NCI-H2029 treated with DMSO at 0.1 percent for 48 hours (cell line): ENCODE measurements around the gene GABRB1.
"Not testable (repeated sequence)": the region's sequence is repeated elsewhere in the genome, so short reads cannot be mapped to it uniquely, and the experiment has no call there.

ENCODE experiments used
- DNase-seq: peaks from one replicate; lab custom pipeline; 2025; lab: John Stamatoyannopoulos, UW

The GABRB1 gene

DNA sequence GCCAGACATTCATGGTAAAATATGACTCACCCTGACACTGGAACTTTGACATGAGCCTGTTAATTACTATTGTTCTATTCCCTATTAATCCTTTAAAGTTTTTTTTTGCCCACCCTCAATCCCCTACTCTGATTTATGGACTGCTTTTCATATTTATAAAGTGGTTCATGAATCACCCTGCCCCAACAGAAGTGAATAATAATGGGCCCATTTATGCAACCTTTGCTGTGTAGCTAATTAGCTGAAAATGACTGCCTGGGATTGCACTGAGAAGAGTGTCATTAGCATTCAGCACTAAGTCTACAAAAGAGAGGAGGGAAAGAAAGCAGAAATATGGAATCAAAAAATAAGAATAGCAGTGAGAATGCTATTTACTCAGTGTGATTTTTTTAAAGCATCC is 277.8 kb downstream of the GABRB1 start:
- no peak for DNase-seq

GRCh38 chr4:47312170-47312569 is 280.8 kb downstream of the GABRB1 start:
- DNase-seq = no peak

DNA sequence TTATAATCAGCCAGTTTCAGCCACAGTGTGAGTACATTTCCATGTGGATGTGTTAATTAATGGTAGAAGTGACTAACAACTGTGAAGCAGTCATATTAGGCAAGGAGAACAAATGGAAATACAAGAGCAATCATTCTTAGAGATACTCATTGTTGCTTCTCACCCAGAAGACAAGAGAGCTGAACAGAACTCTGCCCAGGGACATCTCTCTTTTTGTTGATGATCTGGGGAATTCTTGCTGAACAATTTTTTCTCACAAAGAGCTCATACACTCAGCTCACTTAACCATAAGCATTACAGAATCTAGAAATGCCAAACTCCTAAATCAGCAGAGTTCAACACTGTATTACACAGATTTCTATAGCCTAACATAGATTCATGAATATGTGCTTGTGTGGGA is 282.0 kb downstream of the GABRB1 start:
- no peak for DNase-seq

DNA sequence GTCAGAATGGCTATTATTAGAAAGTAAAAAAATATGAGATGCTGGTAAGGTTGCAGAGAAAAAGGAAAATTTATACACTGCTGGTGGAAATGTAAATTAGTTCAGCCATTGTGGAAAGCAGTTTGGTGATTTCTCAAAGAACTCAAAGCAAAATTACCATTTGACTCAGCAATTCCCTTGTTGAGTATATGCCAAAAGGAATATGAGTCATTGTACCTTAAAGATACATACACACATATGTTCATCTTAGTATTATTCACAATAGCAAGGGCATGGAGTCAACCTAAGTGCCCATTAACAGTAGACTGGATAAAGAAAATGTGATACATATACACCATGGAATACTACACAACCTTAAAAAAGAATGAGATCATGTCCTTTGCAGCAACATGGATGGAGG is 284.0 kb downstream of the GABRB1 start:
- DNase-seq = no peak

GRCh38 chr4:47326025-47326424 is 294.7 kb downstream of the GABRB1 start:
- no peak for DNase-seq

- DNase-seq = no peak
These were observed 299.5 kb downstream of the GABRB1 start for GRCh38 chr4:47330866-47331265.

DNA sequence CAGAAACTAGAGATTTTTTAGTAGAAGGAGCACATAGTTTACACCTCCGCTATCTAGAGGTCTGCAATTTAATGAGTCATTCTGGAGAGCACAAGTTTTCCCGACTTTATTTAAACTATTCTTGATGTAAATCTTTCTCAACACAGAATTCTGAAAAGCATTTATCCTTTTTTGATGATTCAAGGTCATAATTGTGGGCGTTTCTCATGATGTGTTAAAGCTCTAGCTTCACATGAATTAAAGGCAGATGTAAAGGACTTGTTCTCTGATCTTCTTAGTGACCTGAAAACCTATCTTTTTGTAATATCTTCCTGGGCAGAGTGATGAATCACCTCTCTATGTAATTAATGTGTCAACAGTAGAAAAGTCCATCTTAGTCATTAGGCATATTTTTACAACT is 303.3 kb downstream of the GABRB1 start:
- DNase-seq = no peak

- no peak for DNase-seq
These were observed 306.5 kb downstream of the GABRB1 start for GRCh38 chr4:47337893-47338292.

DNA sequence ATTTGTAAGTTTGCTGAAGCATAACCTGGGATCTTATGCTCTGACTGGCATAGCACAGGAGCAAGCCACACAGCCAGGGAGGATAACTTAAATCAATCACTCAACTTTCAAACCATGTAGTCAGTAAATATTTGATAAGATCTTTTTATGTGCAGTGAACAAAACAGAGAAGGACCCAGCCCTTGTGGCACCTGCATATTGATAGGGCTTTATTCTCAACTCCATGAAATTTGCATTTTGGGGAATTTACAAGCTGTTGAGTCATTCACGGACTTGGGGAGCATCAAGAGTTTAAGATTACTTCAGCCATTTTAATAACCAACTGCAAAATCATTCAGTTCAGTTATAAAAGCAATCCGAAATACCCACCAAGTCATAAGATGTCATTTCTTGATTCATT is 309.5 kb downstream of the GABRB1 start:
- no peak for DNase-seq

- no peak for DNase-seq
These were observed 311.4 kb downstream of the GABRB1 start for GRCh38 chr4:47342796-47343195.

DNA sequence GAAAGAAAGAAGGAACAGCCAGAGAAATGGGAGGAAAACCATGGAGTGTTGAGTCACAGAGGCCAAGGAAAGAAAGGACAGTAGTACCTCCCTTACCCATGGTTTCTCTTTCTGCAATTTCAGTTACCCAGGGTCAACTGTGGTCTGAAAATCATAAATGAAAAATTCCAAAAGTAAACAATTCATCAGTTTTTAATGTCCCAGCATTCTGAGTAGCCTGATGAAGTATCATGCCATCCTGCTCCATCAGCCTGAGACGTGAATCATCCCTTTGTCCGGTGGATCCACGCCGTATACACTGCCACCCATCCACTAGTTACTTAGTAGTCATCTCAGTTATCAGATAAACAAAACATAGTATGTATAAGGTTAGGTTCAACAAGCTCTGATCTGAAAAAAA is 318.0 kb downstream of the GABRB1 start:
- DNase-seq = no peak

DNA sequence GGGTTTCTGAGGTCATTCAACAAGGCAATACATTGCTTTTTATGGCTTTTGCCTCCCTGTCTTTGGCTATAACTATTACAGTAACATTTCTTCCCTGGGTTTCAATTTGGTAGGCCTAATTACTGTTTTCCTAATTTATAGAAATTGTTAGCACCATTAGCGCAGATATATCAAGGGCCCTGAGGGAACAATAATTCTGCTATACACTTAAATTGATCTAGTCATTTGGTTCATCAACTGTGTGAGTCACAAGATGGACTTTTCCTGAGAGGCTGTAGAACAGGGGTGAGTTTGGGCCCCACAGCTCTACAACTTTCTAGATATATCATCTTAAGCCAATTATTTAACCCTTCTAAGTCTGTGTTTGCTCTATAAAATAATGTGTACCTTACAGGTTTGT is 324.2 kb downstream of the GABRB1 start:
- no peak for DNase-seq

- no peak for DNase-seq
These were observed 328.5 kb downstream of the GABRB1 start for GRCh38 chr4:47359891-47360290.

DNA sequence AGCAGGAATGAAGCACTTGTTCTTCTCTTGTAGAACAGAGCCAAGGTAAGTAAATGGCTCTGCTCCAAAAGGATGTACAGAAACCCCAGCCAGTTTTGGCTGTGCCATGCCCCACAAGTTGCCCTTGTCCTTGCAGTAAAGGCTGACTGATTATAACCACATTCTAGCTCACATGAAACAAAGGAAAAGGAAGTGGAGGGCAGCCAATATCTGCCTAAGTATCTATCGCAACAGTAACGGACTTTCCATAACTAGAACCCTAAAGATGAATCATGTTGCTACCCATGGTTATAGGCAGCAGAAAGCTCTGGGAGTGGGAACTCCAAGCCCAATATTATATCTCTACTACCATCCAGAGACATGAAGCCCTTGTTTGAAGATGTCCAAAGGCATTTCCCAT is 336.4 kb downstream of the GABRB1 start:
- no peak for DNase-seq

DNA sequence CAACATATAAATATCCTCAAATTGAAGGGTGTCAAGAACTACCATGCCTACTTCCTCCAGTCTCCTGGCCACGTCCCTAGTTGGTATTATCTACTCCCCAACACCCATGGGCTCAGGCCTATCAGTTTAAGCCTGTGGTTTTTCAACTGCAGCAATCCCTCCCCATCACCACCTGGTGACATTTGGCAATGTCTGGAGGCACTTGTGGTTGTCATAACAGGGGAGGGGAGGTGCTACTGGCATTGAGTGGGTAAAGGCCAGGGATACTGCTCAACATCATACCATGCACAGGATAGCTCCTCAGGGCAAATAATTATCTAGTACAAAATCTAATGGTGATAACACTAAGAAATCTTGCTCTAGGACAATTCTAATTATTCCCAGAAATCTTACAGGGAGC is 336.8 kb downstream of the GABRB1 start:
- no peak for DNase-seq

DNA sequence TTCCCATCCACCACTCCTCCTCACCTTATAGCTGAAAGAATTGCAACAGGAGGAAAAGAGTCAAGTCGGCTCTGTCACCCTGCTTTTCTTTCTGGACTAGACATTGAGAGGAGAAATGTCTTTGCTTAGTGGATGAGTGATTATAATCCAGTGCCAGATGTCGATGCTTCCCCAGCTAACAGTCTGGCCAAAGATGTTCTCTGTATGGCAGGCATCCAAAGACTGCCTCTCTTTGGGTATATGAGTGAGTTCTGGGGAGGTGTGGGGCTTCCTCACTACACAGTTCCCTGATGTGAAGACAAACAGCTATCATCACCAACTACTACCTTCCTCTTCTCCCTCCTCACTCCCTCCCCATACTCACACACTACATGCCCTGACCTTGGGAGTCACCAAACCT is 341.2 kb downstream of the GABRB1 start:
- DNase-seq = no peak

DNA sequence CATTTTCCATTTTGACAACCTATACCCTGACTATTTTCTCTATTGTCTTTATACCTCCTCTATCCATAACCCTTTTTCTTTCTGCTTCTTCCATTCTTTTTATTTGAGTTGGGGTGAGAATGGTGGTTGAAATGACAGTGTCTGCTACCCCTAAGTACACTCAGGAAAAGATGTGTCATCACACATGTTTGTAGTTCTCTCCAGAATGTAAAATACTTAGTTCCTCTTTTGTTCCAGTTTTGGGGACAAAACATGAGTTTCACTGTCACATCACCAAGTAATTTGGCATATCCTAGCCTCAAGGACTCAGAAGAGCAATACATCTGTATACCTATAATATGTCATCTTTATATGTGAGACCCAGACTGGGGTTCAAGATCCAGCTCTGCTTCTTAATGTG is 341.8 kb downstream of the GABRB1 start:
- no peak for DNase-seq

GRCh38 chr4:47373709-47374108 is 342.3 kb downstream of the GABRB1 start:
- DNase-seq = no peak

- DNase-seq = no peak
These were observed 343.1 kb downstream of the GABRB1 start for GRCh38 chr4:47374477-47374876.

DNA sequence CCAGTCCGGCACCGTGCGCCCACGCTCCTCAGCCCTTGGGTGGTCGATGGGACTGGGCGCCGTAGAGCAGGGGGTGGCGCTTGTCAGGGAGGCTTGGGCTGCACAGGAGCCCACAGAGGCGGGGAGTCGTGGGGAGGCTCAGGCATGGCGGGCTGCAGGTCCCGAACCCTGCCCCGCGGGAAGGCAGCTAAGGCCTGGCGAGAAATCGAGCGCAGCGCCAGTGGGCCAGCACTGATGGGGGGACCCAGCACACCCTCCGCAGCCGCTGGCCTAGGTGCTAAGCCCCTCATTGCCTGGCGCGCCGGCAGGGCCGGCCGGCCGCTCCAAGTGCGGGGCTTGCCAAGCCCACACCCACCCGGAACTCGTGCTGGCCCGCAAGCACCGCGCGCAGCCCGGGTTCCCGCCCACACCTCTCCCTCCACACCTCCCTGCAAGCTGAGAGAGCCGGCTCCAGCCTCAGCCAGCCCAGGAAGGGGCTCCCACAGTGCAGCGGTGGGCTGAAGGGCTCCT is 346.7 kb downstream of the GABRB1 start:
- not testable (repeated sequence) for DNase-seq

DNA sequence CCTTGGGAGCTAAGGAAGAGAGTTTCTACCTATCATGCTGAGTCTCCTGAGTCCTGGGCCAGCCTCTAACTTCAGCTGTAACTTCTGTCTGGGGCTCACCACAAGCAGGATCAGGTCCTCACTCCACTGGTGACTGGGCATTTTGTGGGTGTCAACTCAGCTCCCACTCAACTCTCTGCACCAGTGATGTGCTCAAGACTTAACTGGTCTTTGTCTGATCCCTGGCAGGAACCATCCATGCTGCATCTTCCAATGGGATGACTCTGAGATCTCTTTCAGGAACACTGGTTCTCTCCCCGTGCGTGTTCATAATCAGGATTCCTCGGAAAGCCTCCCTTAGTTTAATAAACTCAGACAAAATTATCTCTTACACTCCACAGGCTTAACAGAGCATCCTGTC is 349.8 kb downstream of the GABRB1 start:
- no peak for DNase-seq

DNA sequence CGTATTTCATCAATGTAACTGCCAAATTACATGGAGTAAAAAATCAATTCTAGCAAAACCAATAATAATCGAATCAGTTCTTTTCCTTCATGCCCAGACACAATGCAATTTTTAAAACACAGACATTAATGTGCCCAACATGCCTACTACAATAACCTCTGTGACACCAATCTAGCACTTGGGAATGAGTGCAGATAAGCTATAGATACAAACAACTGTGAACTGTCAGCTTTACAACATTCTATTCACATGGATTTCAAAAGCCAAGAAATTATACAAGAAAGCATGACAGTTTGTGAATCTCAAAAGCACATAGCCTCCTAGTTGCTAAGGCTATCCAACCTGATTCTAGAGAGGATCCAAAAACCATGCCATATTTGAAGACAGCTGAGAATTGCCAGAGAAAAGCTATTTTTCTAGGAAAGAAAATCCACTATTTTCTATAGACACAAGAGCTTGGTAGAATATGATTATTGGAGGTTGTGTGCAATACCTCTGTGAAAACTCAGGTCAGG is 351.5 kb downstream of the GABRB1 start:
- no peak for DNase-seq

DNA sequence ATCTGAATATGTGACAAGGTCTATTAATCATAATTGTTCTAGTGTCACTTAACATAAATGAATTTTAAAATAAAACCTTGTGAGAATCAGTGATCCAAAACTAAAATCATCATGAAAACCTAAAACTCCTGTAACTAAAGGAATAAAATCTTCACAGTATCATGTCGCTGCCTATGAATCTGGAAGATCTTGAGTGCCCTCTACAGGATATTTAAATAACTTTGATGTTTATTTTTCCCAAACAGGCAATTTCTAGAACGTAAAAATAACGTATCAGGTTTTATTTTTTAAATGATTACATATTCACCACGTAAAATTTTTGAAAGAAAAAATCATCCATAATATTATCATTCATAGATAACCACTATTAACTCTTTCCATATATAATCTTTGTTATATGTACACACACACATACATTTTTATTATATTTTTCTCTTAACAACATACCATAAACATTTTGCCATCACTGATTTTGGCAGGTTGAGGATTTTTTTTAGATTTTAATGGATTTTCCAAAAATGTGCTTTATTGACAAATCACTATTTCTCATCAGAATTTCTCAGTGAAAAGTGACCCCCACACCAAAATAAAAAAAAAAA is 352.6 kb downstream of the GABRB1 start:
- DNase-seq = no peak

DNA sequence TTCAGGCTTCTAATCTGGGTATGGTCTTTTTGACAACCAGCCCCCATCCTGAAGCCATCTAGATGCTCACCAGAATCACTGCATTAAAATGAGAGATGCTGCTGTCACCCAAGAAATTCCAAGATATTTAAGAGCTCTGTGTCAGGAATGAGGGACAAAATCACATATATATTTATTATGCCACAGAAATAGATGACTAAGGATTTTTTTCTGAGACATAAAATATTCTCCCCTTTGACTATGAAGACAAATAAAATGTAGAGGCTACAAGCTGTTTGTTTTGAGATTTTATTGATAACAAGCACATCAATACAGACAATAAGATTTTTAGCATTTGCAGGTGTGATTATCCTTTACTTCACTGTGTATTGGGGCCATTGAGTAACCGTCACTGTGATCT is 354.8 kb downstream of the GABRB1 start:
- DNase-seq = no peak
